Activated naive CD8-positive, alpha-beta T cell treated with anti-CD3 and anti-CD28 coated beads, Interleukin-2, amount 50 U/mL, for 24 hours (primary cell): ENCODE results near the gene ILDR1.
A peak's percentile ranks its signal among the peaks of the same experiment; 100 is the strongest.

Source experiments
- ATAC-seq: fragments of 150-1000 bp; cut with Tn5 transposase; one replicate; pipeline ENCODE4 v1.10.0; 2021
- DNase-seq: peaks from one replicate; pipeline ENCODE4 v3.0.0; 2021
- H3K27ac Mint-ChIP-seq: one replicate; pipeline ENCODE4 v1.8.0; 2021; ENCODE audit warnings: mild to moderate bottlenecking, mixed read lengths
- H3K27me3 Mint-ChIP-seq: one replicate; pipeline ENCODE4 v1.8.0; 2021; ENCODE audit warnings: mixed read lengths
- H3K36me3 Mint-ChIP-seq: one replicate; pipeline ENCODE4 v1.8.0; 2021; ENCODE audit warnings: low read depth, mixed read lengths
- H3K4me1 Mint-ChIP-seq: one replicate; pipeline ENCODE4 v1.8.0; 2021; ENCODE audit warnings: mixed read lengths
- H3K4me3 Mint-ChIP-seq: one replicate; pipeline ENCODE4 v1.8.0; 2021; ENCODE audit warnings: mild to moderate bottlenecking, moderate library complexity, mixed read lengths
- H3K9me3 Mint-ChIP-seq: one replicate; pipeline ENCODE4 v1.8.0; 2021; ENCODE audit warnings: mixed read lengths

ILDR1 gene

GRCh38 chr3:122004991-122005565 lies 17.0 kb downstream of the ILDR1 start:
- Mint-ChIP-seq H3K4me1 (peaks cover 26% of the 10 kb centered on the region), H3K27ac (no peak overlapping the region), H3K27me3 (peaks cover 19% of the 10 kb centered on the region), H3K9me3 (no peaks in the 10 kb centered on the region), H3K36me3 (no peaks in the 10 kb centered on the region), H3K4me3 (no peak overlapping the region)
- ATAC-seq (no peak), DNase-seq (peak; percentile 28)

GRCh38 chr3:122004107-122004506 lies 17.9 kb downstream of the ILDR1 start:
- H3K4me3 Mint-ChIP-seq = no peak overlapping the region
- H3K9me3 Mint-ChIP-seq = no peaks in the 10 kb centered on the region
- H3K27ac Mint-ChIP-seq = peak overlapping the region; percentile 67
- H3K27me3 Mint-ChIP-seq = peaks cover 16% of the 10 kb centered on the region
- no peak for ATAC-seq
- no peaks in the 10 kb centered on the region for H3K36me3 Mint-ChIP-seq
- H3K4me1 Mint-ChIP-seq = peaks cover 31% of the 10 kb centered on the region
- DNase-seq = no peak

GRCh38 chr3:122003606-122004005 lies 18.4 kb downstream of the ILDR1 start:
- ATAC-seq (no peak), DNase-seq (no peak)
- Mint-ChIP-seq H3K27ac (peak overlapping the region; percentile 67), H3K36me3 (no peaks in the 10 kb centered on the region), H3K4me3 (peak overlapping the region; percentile 9), H3K4me1 (peaks cover 36% of the 10 kb centered on the region), H3K9me3 (no peaks in the 10 kb centered on the region), H3K27me3 (peaks cover 16% of the 10 kb centered on the region)

- peak overlapping the region; percentile 67 for H3K27ac Mint-ChIP-seq
- peaks cover 40% of the 10 kb centered on the region for H3K4me1 Mint-ChIP-seq
- DNase-seq (no peak), ATAC-seq (no peak)
- H3K4me3 Mint-ChIP-seq = peak overlapping the region; percentile 9
- H3K36me3 Mint-ChIP-seq = no peaks in the 10 kb centered on the region
- peaks cover 16% of the 10 kb centered on the region for H3K27me3 Mint-ChIP-seq
- H3K9me3 Mint-ChIP-seq = no peaks in the 10 kb centered on the region
Measured at GRCh38 chr3:122003112-122003511, 18.9 kb downstream of the ILDR1 start.

- ATAC-seq (no peak), DNase-seq (no peak)
- Mint-ChIP-seq H3K4me3 (peak overlapping the region; percentile 9), H3K36me3 (no peaks in the 10 kb centered on the region), H3K27ac (no peak overlapping the region), H3K9me3 (no peaks in the 10 kb centered on the region), H3K27me3 (peaks cover 16% of the 10 kb centered on the region), H3K4me1 (peaks cover 45% of the 10 kb centered on the region)
Measured at GRCh38 chr3:122002611-122003010, 19.4 kb downstream of the ILDR1 start.

- ATAC-seq (no peak), DNase-seq (no peak)
- H3K27ac Mint-ChIP-seq = no peak overlapping the region
- H3K27me3 Mint-ChIP-seq = peaks cover 16% of the 10 kb centered on the region
- no peaks in the 10 kb centered on the region for H3K9me3 Mint-ChIP-seq
- no peak overlapping the region for H3K4me3 Mint-ChIP-seq
- peaks cover 52% of the 10 kb centered on the region for H3K4me1 Mint-ChIP-seq
- H3K36me3 Mint-ChIP-seq = no peaks in the 10 kb centered on the region
Measured at GRCh38 chr3:122001892-122002291, 20.2 kb downstream of the ILDR1 start.

- Mint-ChIP-seq H3K27ac (no peak overlapping the region), H3K36me3 (no peaks in the 10 kb centered on the region), H3K4me3 (no peak overlapping the region), H3K4me1 (peaks cover 54% of the 10 kb centered on the region), H3K27me3 (peaks cover 16% of the 10 kb centered on the region), H3K9me3 (no peaks in the 10 kb centered on the region)
- ATAC-seq (no peak), DNase-seq (no peak)
Measured at GRCh38 chr3:122000936-122001605, 21.0 kb downstream of the ILDR1 start.

- H3K4me3 Mint-ChIP-seq = no peak overlapping the region
- peaks cover 59% of the 10 kb centered on the region for H3K4me1 Mint-ChIP-seq
- DNase-seq (no peak), ATAC-seq (no peak)
- H3K27me3 Mint-ChIP-seq = peaks cover 13% of the 10 kb centered on the region
- H3K27ac Mint-ChIP-seq = peak overlapping the region; percentile 26
- no peaks in the 10 kb centered on the region for H3K9me3 Mint-ChIP-seq
- H3K36me3 Mint-ChIP-seq = no peaks in the 10 kb centered on the region
Measured at GRCh38 chr3:121999931-122000330, 22.1 kb downstream of the ILDR1 start.

- no peak for ATAC-seq
- Mint-ChIP-seq H3K36me3 (no peaks in the 10 kb centered on the region), H3K27me3 (peaks cover 10% of the 10 kb centered on the region), H3K4me3 (no peak overlapping the region), H3K9me3 (no peaks in the 10 kb centered on the region), H3K4me1 (peaks cover 52% of the 10 kb centered on the region), H3K27ac (peak overlapping the region; percentile 69)
- no peak for DNase-seq
Measured at GRCh38 chr3:121998611-121999473, 23.2 kb downstream of the ILDR1 start.

- no peak for DNase-seq
- no peak for ATAC-seq
- no peak overlapping the region for H3K4me3 Mint-ChIP-seq
Measured at GRCh38 chr3:121998030-121998580, 23.9 kb downstream of the ILDR1 start.

GRCh38 chr3:121997372-121997771 lies 24.7 kb downstream of the ILDR1 start:
- ATAC-seq (no peak), DNase-seq (no peak)
- H3K9me3 Mint-ChIP-seq = no peaks in the 10 kb centered on the region
- H3K4me1 Mint-ChIP-seq = peaks cover 42% of the 10 kb centered on the region
- H3K4me3 Mint-ChIP-seq = no peak overlapping the region
- H3K27ac Mint-ChIP-seq = peak overlapping the region; percentile 72
- H3K27me3 Mint-ChIP-seq = peaks cover 3% of the 10 kb centered on the region
- no peaks in the 10 kb centered on the region for H3K36me3 Mint-ChIP-seq

More at GRCh38 chr3:121998030-121998580, 23.9 kb downstream of the ILDR1 start:
- no peaks in the 10 kb centered on the region for H3K9me3 Mint-ChIP-seq
- H3K36me3 Mint-ChIP-seq = no peaks in the 10 kb centered on the region
- H3K27me3 Mint-ChIP-seq = peaks cover 7% of the 10 kb centered on the region
- peak overlapping the region; percentile 69 for H3K27ac Mint-ChIP-seq
- peaks cover 45% of the 10 kb centered on the region for H3K4me1 Mint-ChIP-seq

GRCh38 chr3:121996441-121996840 lies 25.6 kb downstream of the ILDR1 start:
- H3K27me3 Mint-ChIP-seq = peaks cover 3% of the 10 kb centered on the region
- H3K4me1 Mint-ChIP-seq = peaks cover 42% of the 10 kb centered on the region
- ATAC-seq (no peak), DNase-seq (no peak)
- H3K9me3 Mint-ChIP-seq = no peaks in the 10 kb centered on the region
- no peak overlapping the region for H3K4me3 Mint-ChIP-seq
- no peak overlapping the region for H3K27ac Mint-ChIP-seq
- no peaks in the 10 kb centered on the region for H3K36me3 Mint-ChIP-seq

- no peaks in the 10 kb centered on the region for H3K36me3 Mint-ChIP-seq
- H3K4me1 Mint-ChIP-seq = peaks cover 42% of the 10 kb centered on the region
- peak; percentile 51 for ATAC-seq
- H3K4me3 Mint-ChIP-seq = no peak overlapping the region
- no peaks in the 10 kb centered on the region for H3K9me3 Mint-ChIP-seq
- peak overlapping the region; percentile 10 for H3K27ac Mint-ChIP-seq
- DNase-seq = peak; percentile 31
- H3K27me3 Mint-ChIP-seq = no peaks in the 10 kb centered on the region
Measured at GRCh38 chr3:121995161-121996137, 26.6 kb downstream of the ILDR1 start.

GRCh38 chr3:121994551-121994950 lies 27.5 kb downstream of the ILDR1 start:
- peaks cover 41% of the 10 kb centered on the region for H3K4me1 Mint-ChIP-seq
- H3K27ac Mint-ChIP-seq = no peak overlapping the region
- no peaks in the 10 kb centered on the region for H3K27me3 Mint-ChIP-seq
- H3K9me3 Mint-ChIP-seq = no peaks in the 10 kb centered on the region
- H3K4me3 Mint-ChIP-seq = no peak overlapping the region
- no peaks in the 10 kb centered on the region for H3K36me3 Mint-ChIP-seq
- DNase-seq = no peak
- ATAC-seq = no peak
